SH-SY5Y (cell line): ENCODE measurements around the gene PIGS.

Experiments
- GATA2 ChIP-seq: IDR thresholded peaks from 2 replicates; pipeline ENCODE4 v1.6.1; 2011; ENCODE audit warnings: mild to moderate bottlenecking, low read depth, low read length
- GATA3 ChIP-seq: IDR thresholded peaks from 2 replicates; pipeline ENCODE4 v1.6.1; 2011; ENCODE audit warnings: low read depth, mild to moderate bottlenecking, low read length, moderate library complexity

Gene PIGS

DNA sequence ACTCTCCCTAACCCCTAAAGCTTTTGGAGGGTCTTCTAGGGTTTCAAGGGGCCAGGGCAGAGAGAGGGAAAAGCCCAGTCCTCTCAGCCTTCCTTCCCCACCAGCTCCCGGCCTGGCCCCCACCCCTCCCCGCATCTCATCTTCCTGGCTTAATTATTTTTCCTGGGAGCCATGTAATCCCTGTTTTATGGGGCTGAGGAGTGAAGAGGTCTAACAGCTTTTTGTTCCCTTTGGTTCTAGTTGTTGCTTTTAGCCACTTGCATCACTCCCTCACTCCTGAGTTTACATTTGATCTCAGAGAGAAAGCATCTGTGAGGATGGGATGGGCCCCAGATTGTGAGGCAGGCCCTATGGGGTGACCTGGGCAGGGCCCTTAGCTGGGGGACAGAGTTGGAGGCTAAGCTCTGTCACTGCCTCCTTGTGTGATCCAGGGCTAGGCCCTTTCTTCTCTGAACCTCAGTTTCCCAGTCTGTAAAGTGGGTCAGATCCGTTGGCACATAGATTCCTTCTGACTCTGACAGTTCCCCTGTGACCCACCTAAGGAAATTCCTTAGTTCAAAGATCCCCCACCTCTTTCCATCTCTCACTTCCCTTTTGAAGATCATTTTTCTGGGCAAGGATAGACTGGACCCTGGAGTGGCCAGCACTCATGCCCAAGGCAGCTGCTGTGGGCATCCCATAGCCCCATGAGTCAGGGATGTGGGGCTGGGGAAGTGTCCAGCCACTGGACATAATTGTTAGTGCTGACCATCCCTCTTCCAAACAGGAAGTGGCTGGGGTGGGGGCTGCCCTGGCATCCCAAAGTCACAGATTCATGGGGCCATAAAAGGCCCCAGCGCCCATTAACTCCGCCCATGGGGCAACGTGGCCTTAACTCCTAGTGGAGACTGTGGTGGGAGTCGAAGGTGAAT lies 39.0 kb downstream of the PIGS start:
- no peak for TF ChIP-seq GATA2
- no peak for TF ChIP-seq GATA3

DNA sequence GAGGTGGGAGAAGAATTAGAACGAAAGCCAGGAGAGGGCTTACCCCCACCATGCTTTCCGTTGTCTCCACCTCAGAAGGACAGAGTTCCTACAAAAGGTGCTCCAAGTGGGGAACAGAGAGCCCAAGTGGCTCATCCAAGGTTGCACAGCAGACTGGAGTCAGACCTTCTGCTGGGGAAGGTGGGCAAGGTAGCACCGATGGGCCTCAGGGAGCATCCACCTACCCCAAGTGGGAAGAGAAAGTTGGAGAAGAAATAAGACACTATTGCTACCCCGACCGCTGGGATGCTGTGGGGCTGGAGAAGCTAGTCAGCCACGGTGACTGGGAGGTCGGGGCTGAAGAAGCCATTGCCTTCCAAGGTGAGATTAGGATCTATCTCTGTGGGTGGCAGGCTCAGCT lies 40.4 kb downstream of the PIGS start:
- TF ChIP-seq GATA2 (no peak), GATA3 (no peak)

DNA sequence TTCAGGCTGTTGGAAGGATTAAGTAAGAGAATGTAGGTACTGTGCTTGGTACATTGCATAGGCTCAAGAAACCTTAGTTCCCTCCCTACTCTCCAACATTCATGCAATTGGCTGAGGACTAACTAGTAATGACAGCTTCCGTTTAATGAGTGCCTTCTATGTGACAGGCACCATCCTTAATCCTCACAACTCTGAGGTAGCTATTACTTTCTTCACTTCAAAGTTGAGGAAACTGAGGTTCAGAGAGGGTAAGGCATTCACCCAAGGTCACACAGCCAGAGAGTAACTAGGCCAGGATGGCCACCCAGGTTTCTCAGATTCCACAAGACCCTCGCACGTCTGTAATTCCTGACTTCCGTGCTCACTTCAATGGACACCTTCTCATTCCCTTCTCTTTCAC lies 41.1 kb downstream of the PIGS start:
- TF ChIP-seq GATA3 (no peak), GATA2 (no peak)

DNA sequence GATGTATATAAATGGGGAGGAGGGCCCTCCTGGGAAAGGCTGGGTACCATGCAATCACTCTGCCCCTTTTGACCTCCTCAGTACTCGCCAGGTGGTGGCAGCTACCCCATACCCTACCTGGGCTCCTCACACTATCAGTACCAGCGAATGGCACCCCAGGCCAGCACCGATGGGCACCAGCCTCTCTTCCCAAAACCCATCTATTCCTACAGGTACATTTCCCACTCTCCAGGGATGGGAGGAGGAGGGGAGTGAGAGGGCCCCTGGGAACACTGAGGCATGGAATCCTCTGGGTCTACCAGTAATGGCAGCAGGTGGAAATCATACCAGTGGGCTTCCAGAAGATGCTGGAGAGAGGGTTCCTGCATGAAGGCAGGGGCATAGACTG lies 42.3 kb downstream of the PIGS start:
- no peak for TF ChIP-seq GATA3
- TF ChIP-seq GATA2: no peak

DNA sequence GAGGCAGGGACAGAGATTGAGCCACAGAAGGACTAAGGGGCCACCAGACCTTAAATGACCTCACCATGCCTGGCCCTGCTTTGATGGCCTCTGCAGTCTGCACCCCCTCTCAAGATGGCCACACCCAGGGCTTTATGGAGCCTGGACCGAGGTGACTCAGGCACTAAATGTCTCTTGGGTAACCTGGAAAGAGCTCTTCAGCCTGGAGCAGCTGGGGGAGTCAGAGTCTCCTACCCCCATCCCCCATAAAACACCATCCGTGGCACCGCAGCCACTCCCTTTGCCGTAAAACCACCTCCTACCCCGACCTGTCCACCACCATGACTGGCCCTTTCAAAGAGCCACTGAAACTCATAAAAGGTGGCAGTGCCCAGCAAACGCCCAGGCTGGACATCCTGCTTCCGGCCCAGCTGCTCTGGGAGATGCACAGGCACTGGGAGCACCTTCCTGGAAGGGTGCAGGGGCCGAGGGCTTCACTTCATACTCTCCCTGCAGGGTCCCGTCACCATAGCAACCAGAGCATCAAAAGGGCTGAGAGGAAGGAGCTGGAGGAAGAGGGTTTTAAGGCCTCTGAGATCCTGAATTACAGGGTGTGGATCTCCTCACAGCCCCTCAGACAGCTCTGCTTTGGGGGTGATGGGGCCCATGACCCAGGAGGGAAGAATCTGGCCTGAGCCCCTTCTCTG lies 42.9 kb downstream of the PIGS start:
- TF ChIP-seq GATA2: no peak
- TF ChIP-seq GATA3: no peak

DNA sequence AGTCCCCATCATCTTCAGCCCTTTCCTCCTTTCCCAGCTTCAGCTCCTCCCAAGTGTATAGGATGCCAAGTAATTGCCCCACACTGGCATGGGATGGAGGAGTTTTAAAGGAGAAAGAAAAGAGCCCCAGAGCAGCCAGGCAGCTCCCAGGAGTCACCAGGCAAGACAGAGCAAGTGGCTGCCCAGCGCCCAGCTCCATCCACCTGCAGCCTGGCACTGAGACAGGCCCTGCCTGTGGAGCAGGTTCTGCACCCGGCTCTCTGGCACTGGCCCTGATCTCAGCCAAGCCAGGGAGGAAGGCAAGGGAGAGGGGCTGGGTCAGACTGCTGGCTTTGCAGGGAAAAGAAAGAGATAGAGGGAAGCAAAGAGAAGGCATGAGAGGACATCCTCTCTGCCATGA lies 43.5 kb downstream of the PIGS start:
- TF ChIP-seq GATA3 (no peak), GATA2 (no peak)

DNA sequence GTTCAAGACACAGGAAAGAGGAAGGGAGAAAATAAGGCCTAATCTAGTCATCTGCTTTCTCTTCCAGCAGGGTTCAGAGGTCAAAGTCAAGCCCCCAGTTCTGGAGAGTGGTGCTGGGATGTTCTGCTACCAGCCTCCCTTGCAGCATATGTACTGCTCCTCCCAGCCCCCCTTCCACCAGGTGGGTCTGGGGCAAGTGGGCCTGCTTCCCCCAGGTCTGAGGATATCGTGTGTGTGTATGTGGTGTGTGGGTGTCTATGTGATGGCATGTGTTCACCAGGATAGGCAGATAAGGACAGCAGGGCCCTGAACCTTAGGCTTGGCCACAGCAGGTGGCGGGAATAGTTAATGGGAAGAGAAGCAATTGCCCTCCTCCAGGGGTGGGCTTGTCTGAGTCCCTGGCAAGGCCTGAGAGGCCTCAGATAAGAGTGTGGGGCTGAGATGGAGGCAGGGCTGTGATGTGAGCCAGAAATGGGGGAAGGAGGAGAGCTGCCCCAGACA lies 44.1 kb downstream of the PIGS start:
- no peak for TF ChIP-seq GATA2
- no peak for TF ChIP-seq GATA3

DNA sequence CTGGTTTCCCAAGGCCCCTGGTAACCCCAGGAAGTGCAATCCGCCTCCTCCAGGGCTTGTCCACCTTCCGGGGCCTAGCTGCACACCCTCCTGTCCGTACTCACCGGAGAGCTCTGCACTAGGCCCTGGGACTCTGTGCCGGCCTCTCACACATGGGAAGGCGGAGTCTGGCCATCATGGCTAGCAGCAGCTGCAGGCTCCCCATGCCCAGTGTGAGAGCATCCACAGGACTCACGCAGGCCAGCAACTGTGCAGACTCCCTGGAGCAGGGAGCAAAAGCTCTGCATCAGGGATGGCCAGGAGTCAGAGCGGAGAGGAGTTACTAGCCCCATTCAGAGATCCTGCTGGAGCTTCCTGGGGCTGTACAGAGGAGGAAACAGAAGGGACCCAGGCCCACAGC lies 44.9 kb downstream of the PIGS start:
- TF ChIP-seq GATA3 (no peak), GATA2 (no peak)

DNA sequence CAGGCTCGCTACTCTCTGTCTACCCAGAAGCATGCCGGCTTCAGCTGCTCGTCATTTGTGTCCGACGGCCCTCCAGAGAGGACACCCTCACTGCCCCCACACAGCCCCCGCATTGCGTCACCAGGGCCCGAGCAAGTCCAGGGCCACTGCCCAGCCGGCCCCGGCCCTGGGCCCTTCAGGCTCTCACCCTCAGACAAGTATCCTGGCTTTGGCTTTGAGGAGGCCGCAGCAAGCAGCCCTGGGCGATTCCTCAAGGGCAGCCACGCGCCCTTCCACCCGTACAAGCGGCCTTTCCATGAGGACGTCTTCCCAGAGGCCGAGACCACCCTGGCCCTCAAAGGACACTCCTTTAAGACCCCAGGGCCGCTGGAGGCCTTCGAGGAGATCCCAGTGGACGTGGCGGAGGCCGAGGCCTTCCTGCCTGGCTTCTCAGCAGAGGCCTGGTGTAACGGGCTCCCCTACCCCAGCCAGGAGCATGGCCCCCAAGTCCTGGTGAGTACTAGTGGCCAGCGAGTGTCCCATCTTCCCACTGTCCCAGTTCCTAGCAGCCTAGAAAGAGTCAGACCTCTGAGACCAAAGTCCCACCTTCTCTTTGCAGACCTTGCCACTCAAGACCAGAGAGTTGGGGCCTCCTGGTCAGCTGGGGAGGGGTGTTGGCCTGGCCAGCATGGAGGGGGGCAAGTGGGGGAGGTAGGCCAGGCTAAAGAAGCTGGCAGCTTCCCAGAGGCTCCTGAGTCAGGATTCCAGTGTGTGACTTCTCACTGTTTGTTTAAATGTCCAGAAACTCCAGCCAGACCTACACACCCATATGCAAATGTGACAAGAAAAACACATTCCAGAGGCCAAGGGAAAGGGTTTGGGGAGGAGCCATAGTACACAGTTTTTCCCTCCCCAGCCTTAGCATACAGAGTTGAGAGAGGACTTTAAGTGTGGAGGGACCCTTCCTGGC lies 46.6 kb downstream of the PIGS start:
- TF ChIP-seq GATA3 (no peak), GATA2 (no peak)

DNA sequence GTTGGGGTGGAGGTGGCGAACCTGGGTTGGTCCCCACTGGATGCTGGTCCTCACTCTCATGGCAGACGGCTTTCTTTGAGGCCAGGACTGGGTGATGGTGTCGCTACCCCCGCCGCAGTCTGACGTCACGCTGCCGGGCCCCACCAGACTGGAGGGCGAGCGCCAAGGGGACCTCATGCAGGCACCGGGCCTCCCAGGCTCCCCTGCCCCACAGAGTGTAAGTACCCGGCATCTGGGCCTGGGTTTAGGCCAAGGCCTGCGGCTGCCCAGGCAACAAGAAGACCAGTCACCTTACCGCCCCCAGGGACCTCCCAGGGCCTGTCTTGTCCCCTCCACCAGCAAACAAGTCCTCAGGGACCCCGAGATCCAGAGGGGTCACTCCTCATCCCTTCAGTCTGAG lies 47.4 kb downstream of the PIGS start:
- no peak for TF ChIP-seq GATA3
- no peak for TF ChIP-seq GATA2

DNA sequence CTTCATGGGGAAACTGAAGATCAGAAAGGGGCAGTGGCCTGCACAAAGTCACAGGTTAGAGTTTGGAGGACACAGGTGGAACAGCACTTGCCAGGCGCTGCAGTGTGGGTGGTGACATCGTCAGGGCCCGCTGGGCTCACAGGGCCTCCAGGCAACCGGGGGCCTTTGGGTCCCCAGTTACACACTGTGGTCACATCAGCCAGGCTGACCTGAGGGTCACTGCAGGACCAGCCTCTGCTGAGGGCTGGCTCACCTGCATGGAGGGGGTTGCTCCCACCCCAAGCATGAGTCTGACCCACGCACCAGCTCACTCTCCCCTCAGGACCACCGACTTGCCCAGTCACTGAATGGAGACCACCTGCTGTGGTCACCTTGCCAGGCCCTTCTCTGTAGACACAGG lies 48.1 kb downstream of the PIGS start:
- TF ChIP-seq GATA2 (no peak), GATA3 (no peak)

DNA sequence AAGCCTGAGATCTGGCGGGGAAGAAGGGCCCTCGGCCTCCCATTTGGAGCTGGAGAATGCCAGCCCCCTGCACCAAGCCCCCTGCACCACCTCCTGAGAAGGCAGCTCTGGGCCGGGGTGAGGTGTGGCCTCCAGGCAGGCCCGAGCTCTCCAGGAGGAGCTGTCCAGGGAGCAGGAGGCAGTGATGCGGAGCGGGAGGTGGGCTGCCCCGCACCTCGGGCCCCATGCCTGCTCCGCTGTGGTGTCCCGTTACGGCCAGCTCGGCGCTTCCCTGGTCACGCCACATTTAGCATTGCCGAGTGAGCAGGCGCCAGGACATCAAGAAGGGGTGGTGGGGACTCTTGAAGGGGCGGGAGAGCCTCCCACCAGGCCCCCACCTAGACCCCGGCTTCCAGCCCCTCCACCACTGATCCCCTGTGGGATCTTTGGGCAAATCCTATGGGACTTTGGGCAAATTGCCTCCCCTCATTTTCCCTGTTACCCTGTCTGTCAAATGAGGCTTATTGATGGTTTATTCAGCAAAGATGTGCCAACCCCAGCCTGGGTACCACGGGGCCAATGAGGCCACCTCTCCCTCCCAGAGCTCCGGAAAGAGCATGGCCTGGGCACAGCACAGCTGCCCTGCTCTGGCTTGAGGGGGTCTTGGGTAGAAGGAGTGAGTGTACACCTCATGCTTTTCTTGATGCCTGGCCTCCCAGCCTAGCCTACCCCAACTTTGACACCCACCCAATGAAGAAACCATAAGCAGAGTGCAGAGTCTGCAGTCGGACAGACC lies 49.8 kb downstream of the PIGS start:
- TF ChIP-seq GATA3: no peak
- no peak for TF ChIP-seq GATA2

DNA sequence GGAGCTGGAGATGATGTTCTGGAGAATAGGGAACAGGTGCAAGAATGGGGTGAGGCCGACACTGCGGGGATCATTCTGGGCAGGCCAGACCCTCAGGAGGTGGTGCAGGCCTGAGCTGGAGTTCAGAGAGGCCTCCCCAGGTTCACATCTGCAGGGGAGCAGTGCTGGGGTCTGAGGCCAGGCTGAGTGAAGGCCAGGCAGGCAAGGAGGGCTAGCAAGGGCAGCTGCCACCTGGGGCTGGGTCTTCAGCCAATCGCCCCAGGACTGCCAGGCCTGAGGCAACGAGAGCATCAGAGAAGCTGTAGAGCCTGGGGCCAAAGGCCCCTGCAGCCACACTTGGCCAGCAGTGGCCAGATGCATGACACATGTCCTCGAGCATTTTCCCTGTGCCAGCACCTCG lies 50.6 kb downstream of the PIGS start:
- no peak for TF ChIP-seq GATA2
